ENCODE measurements around the gene POLA2. TPM values are rescaled to one million over a fixed set of nuclear protein-coding genes. Genes with fewer than 3 reads are reported as not detected.

Gene POLA2
- total RNA-seq, 1 experiment from 2014 or later: 35.6 TPM

DNA sequence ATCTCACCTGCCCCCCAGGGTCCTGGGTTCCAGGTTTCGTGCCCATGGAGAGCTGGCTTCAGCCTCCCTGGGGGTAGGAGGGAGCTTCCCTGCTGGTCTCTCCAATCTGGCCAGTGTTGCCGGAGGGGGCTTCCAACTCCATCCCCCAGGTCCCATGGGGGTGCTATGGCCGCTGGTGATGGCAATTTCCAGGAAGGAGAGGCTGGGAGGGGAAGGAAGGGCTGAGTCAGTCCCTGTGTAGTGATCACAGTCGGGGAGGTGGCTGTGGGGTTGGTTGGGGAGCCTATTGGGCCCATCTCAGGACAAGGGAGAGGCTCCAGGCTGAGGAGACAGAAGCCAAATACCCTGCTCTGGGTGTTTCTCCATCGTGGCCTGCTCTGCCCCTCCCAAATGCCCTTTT, 47.2 kb downstream of the POLA2 start:
- TF ChIP-seq TCF7 (CRISPR knock-in tag; IDR thresholded peaks at IDR 0.05; ENCODE audit: low read depth) (no peak), CBFB (CRISPR knock-in tag; IDR thresholded peaks at IDR 0.05; ENCODE audit: low read depth) (no peak), MYBL2 (CRISPR knock-in tag; IDR thresholded peaks at IDR 0.05) (no peak), ESRRA (CRISPR knock-in tag; IDR thresholded peaks at IDR 0.05; ENCODE audit: borderline replicate concordance) (no peak), ELF4 (CRISPR knock-in tag; IDR thresholded peaks at IDR 0.05; ENCODE audit: low read depth) (no peak), ZNF416 (CRISPR knock-in tag; IDR thresholded peaks at IDR 0.05) (no peak), KAT7 (CRISPR knock-in tag; IDR thresholded peaks at IDR 0.05; ENCODE audit: borderline replicate concordance) (no peak), FOXK1 (CRISPR knock-in tag; IDR thresholded peaks at IDR 0.05) (no peak), NR3C1 (CRISPR knock-in tag; conservative IDR thresholded peaks at IDR 0.05; ENCODE audit: low read depth) (no peak), AFF4 (CRISPR knock-in tag; IDR thresholded peaks at IDR 0.05; ENCODE audit: borderline replicate concordance) (no peak), RORB (CRISPR knock-in tag; IDR thresholded peaks at IDR 0.05) (no peak)
- TF ChIP-seq, protein P1, sequence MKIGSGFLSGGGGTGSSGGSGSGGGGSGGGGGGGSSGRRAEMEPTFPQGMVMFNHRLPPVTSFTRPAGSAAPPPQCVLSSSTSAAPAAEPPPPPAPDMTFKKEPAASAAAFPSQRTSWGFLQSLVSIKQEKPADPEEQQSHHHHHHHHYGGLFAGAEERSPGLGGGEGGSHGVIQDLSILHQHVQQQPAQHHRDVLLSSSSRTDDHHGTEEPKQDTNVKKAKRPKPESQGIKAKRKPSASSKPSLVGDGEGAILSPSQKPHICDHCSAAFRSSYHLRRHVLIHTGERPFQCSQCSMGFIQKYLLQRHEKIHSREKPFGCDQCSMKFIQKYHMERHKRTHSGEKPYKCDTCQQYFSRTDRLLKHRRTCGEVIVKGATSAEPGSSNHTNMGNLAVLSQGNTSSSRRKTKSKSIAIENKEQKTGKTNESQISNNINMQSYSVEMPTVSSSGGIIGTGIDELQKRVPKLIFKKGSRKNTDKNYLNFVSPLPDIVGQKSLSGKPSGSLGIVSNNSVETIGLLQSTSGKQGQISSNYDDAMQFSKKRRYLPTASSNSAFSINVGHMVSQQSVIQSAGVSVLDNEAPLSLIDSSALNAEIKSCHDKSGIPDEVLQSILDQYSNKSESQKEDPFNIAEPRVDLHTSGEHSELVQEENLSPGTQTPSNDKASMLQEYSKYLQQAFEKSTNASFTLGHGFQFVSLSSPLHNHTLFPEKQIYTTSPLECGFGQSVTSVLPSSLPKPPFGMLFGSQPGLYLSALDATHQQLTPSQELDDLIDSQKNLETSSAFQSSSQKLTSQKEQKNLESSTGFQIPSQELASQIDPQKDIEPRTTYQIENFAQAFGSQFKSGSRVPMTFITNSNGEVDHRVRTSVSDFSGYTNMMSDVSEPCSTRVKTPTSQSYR (CRISPR knock-in tag; IDR thresholded peaks at IDR 0.05): no peak
- TF ChIP-seq, protein P2, sequence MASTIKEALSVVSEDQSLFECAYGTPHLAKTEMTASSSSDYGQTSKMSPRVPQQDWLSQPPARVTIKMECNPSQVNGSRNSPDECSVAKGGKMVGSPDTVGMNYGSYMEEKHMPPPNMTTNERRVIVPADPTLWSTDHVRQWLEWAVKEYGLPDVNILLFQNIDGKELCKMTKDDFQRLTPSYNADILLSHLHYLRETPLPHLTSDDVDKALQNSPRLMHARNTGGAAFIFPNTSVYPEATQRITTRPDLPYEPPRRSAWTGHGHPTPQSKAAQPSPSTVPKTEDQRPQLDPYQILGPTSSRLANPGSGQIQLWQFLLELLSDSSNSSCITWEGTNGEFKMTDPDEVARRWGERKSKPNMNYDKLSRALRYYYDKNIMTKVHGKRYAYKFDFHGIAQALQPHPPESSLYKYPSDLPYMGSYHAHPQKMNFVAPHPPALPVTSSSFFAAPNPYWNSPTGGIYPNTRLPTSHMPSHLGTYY (CRISPR knock-in tag; IDR thresholded peaks at IDR 0.05): no peak
- TF ChIP-seq, protein P3, sequence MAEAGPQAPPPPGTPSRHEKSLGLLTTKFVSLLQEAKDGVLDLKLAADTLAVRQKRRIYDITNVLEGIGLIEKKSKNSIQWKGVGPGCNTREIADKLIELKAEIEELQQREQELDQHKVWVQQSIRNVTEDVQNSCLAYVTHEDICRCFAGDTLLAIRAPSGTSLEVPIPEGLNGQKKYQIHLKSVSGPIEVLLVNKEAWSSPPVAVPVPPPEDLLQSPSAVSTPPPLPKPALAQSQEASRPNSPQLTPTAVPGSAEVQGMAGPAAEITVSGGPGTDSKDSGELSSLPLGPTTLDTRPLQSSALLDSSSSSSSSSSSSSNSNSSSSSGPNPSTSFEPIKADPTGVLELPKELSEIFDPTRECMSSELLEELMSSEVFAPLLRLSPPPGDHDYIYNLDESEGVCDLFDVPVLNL (CRISPR knock-in tag; IDR thresholded peaks at IDR 0.05; ENCODE audit: borderline replicate concordance, low read depth): no peak
- ATAC-seq (no peak), DNase-seq (ENCODE audit: low spot score) (no peak)
- ChIA-PET POLR2A (interaction anchor here (0.6 kb wide), 1 partner anchor 21 kb away, joined by 3 read pairs; no protein-coding TSS in a partner anchor), CTCF (interaction anchor here (0.9 kb wide), 1 partner anchor 34 kb away, joined by 5 read pairs; no protein-coding TSS in a partner anchor)
- Mint-ChIP-seq H3K27ac (no peak overlapping the region), H3K4me3 (no peak overlapping the region), H3K36me3 (peaks cover 4% of the 10 kb centered on the region), H3K4me1 (peaks cover 11% of the 10 kb centered on the region), H3K9me3 (no peaks in the 10 kb centered on the region), H3K27me3 (ENCODE audit: low read depth) (peaks cover 51% of the 10 kb centered on the region)

GRCh38 chr11:65310215-65310614, 48.5 kb downstream of the POLA2 start:
- Mint-ChIP-seq H3K4me1 (peaks cover 15% of the 10 kb centered on the region), H3K9me3 (no peaks in the 10 kb centered on the region), H3K36me3 (no peaks in the 10 kb centered on the region), H3K27me3 (ENCODE audit: low read depth) (peaks cover 56% of the 10 kb centered on the region), H3K4me3 (no peak overlapping the region), H3K27ac (no peak overlapping the region)
- POLR2A ChIA-PET: no interaction called here
- CTCF ChIA-PET: interaction anchor here (0.7 to 13.2 kb wide), 5 partner anchors 8 to 200 kb away, joined by 4 to 232 read pairs (median 6); partner anchors contain the start of gene DPF2
- DNase-seq (ENCODE audit: low spot score) (no peak), ATAC-seq (no peak)
- no peak for TF ChIP-seq EMX1 (CRISPR knock-in tag; IDR thresholded peaks at IDR 0.05)
- TF ChIP-seq, protein P3 (CRISPR knock-in tag; IDR thresholded peaks at IDR 0.05; ENCODE audit: borderline replicate concordance, low read depth): no peak
- no peak for TF ChIP-seq ATF1 (CRISPR knock-in tag; IDR thresholded peaks at IDR 0.05)
- no peak for TF ChIP-seq IRF2 (CRISPR knock-in tag; IDR thresholded peaks at IDR 0.05; ENCODE audit: borderline replicate concordance, low read depth)
- TF ChIP-seq, protein P1 (CRISPR knock-in tag; IDR thresholded peaks at IDR 0.05): no peak
- TF ChIP-seq ZNF416 (CRISPR knock-in tag; IDR thresholded peaks at IDR 0.05): no peak
- TF ChIP-seq, protein P4, sequence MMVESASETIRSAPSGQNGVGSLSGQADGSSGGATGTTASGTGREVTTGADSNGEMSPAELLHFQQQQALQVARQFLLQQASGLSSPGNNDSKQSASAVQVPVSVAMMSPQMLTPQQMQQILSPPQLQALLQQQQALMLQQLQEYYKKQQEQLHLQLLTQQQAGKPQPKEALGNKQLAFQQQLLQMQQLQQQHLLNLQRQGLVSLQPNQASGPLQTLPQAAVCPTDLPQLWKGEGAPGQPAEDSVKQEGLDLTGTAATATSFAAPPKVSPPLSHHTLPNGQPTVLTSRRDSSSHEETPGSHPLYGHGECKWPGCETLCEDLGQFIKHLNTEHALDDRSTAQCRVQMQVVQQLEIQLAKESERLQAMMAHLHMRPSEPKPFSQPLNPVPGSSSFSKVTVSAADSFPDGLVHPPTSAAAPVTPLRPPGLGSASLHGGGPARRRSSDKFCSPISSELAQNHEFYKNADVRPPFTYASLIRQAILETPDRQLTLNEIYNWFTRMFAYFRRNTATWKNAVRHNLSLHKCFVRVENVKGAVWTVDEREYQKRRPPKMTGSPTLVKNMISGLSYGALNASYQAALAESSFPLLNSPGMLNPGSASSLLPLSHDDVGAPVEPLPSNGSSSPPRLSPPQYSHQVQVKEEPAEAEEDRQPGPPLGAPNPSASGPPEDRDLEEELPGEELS (CRISPR knock-in tag; IDR thresholded peaks at IDR 0.05): no peak
- TF ChIP-seq ELF4 (CRISPR knock-in tag; IDR thresholded peaks at IDR 0.05; ENCODE audit: low read depth): no peak
- no peak for TF ChIP-seq ESRRA (CRISPR knock-in tag; IDR thresholded peaks at IDR 0.05; ENCODE audit: borderline replicate concordance)
